H1 (cell line): ENCODE results near the gene PTRH1. TPM values are rescaled to one million over a fixed set of nuclear protein-coding genes. Genes with fewer than 3 reads are reported as not detected.

Experiments
- CTCF ChIA-PET: fragments of 300-600 bp; sonication (Branson Sonifier 250); formaldehyde crosslinking; loops from one replicate; lab custom pipeline; 2021; ENCODE audit not compliant: partially characterized antibody; lab: Charles Lee
- POLR2A ChIA-PET: fragments of 300-600 bp; sonication (Branson Sonifier 250); formaldehyde crosslinking; loops from one replicate; lab custom pipeline; 2021; ENCODE audit warnings: inconsistent platforms; ENCODE audit not compliant: partially characterized antibody; lab: Charles Lee
- DNase-seq, 2 experiments: peaks; one replicate each; pipeline versions ENCODE4 v3.0.0 to v3.0.0-alpha.2; 2010 to 2022; ENCODE audit warnings: low spot score in 2 of 2, low read depth in 1 of 2, mixed read lengths in 1 of 2
- FAIRE-seq: peaks from 2 replicates; lab custom pipeline; 2011; peaks lifted over from hg19 to GRCh38; lab: Jason Lieb, UNC
- H2AFZ ChIP-seq: 2 replicates; pipeline ENCODE4 v1.8.1; 2012; ENCODE audit warnings: low read length, inconsistent platforms
- H2AK5ac ChIP-seq: 2 replicates; pipeline ENCODE4 v1.6.1; 2013; ENCODE audit warnings: low read depth, low read length
- H2BK120ac ChIP-seq: replicated peaks from 2 replicates; pipeline ENCODE3; 2013; ENCODE audit warnings: low read depth, low read length, inconsistent platforms
- H2BK12ac ChIP-seq: 2 replicates; pipeline ENCODE4 v1.6.1; 2013; ENCODE audit warnings: low read depth, low read length
- H2BK15ac ChIP-seq: 2 replicates; pipeline ENCODE4 v1.6.1; 2013; ENCODE audit warnings: low read length
- H2BK20ac ChIP-seq: 2 replicates; pipeline ENCODE4 v1.6.1; 2013; ENCODE audit warnings: low read length
- H2BK5ac ChIP-seq: 2 replicates; pipeline ENCODE4 v1.6.1; 2013; ENCODE audit warnings: low read depth, low read length
- H3K14ac ChIP-seq: 2 replicates; pipeline ENCODE4 v1.6.1; 2013; ENCODE audit warnings: inconsistent platforms; ENCODE audit not compliant: insufficient read length
- H3K18ac ChIP-seq: 2 replicates; pipeline ENCODE4 v1.6.1; 2013; ENCODE audit warnings: low read length; ENCODE audit errors: extremely low read depth
- H3K23ac ChIP-seq: 2 replicates; pipeline ENCODE4 v1.6.1; 2013; ENCODE audit warnings: inconsistent platforms; ENCODE audit not compliant: insufficient read length
- H3K23me2 ChIP-seq: 2 replicates; pipeline ENCODE4 v1.6.1; 2013; ENCODE audit warnings: low read depth, low read length
- H3K27ac ChIP-seq: 2 replicates; pipeline ENCODE4 v1.6.1; 2011; ENCODE audit warnings: low read depth, low read length, inconsistent platforms
- H3K27me3 ChIP-seq, 4 experiments: replicated peaks in 1 of 4; 1 replicate in 1 of 4; 2 replicates in 3 of 4; pipeline versions ENCODE4 v1.6.1 to v1.8.1; 2011 to 2013; ENCODE audit warnings: low read length in 3 of 4, mild to moderate bottlenecking in 3 of 4, inconsistent platforms in 2 of 4, mixed read lengths in 2 of 4, moderate library complexity in 1 of 4; ENCODE audit not compliant: control insufficient read depth in 3 of 4, insufficient read depth in 3 of 4; ENCODE audit errors: extremely low read depth in 1 of 4
- H3K36me3 ChIP-seq, 4 experiments: 2 replicates each; pipeline versions ENCODE4 v1.6.1 to v1.8.1; 2011 to 2013; ENCODE audit warnings: mild to moderate bottlenecking in 4 of 4, low read length in 3 of 4, moderate library complexity in 2 of 4, control low read depth in 1 of 4, inconsistent platforms in 1 of 4; ENCODE audit not compliant: insufficient read depth in 4 of 4, control insufficient read depth in 2 of 4
- H3K4ac ChIP-seq: replicated peaks from 2 replicates; pipeline ENCODE3; 2013; ENCODE audit warnings: low read length, low read depth, mixed read lengths, inconsistent platforms; ENCODE audit not compliant: insufficient read length
- H3K4me1 ChIP-seq, 4 experiments: replicated peaks in 1 of 4; 1 replicate in 1 of 4; 2 replicates in 3 of 4; pipeline versions ENCODE4 v1.6.1 to v1.8.1; 2011 to 2013; ENCODE audit warnings: low read length in 3 of 4, inconsistent platforms in 2 of 4, mixed read lengths in 1 of 4; ENCODE audit not compliant: insufficient read depth in 4 of 4, control insufficient read depth in 3 of 4
- H3K4me2 ChIP-seq, 2 experiments: 2 replicates each; pipeline versions ENCODE4 v1.6.1 to v1.8.1; 2011 to 2013; ENCODE audit warnings: low read depth in 2 of 2, low read length in 2 of 2, control low read depth in 1 of 2, inconsistent platforms in 1 of 2, mild to moderate bottlenecking in 1 of 2; ENCODE audit not compliant: insufficient read depth in 1 of 2
- H3K4me3 ChIP-seq, 4 experiments: fragments of 200-600, 300-600 bp in 1 of 4; sonication (generic), shearing (Covaris generic), sonication (Bioruptor Twin) in 1 of 4; 2 replicates each; pipeline versions ENCODE4 v1.5.1 to v1.8.1; 2011 to 2016; ENCODE audit warnings: low read length in 4 of 4, low read depth in 3 of 4, control low read depth in 2 of 4, inconsistent platforms in 2 of 4, mild to moderate bottlenecking in 2 of 4, mixed read lengths in 1 of 4, moderate library complexity in 1 of 4; ENCODE audit not compliant: insufficient read depth in 2 of 4; ENCODE audit errors: extremely low read depth in 1 of 4
- H3K56ac ChIP-seq: replicated peaks from 2 replicates; pipeline ENCODE3; 2013; ENCODE audit warnings: low read depth, mild to moderate bottlenecking, mixed read lengths, low read length, inconsistent platforms; ENCODE audit not compliant: insufficient read length
- H3K79me1 ChIP-seq: 2 replicates; pipeline ENCODE4 v1.6.1; 2013; ENCODE audit warnings: low read depth, low read length, control low read depth
- H3K79me2 ChIP-seq, 2 experiments: 2 replicates each; pipeline versions ENCODE4 v1.6.1 to v1.8.1; 2012 to 2013; ENCODE audit warnings: low read length in 2 of 2, mild to moderate bottlenecking in 2 of 2, inconsistent platforms in 1 of 2; ENCODE audit not compliant: insufficient read depth in 2 of 2, control insufficient read depth in 1 of 2
- H3K9ac ChIP-seq, 4 experiments: replicated peaks in 1 of 4; 1 replicate in 1 of 4; 2 replicates in 3 of 4; pipeline versions ENCODE4 v1.6.1 to v1.8.1; 2011 to 2013; ENCODE audit warnings: low read depth in 3 of 4, low read length in 3 of 4, control low read depth in 2 of 4, mild to moderate bottlenecking in 2 of 4, moderate library complexity in 2 of 4, inconsistent platforms in 1 of 4; ENCODE audit errors: extremely low read depth in 1 of 4
- H3K9me3 ChIP-seq, 2 experiments: 2 replicates each; pipeline versions ENCODE4 v1.6.1 to v1.8.1; 2012 to 2013; ENCODE audit warnings: mild to moderate bottlenecking in 2 of 2, moderate library complexity in 2 of 2, control low read depth in 1 of 2, inconsistent platforms in 1 of 2, low read depth in 1 of 2, low read length in 1 of 2, mixed read lengths in 1 of 2; ENCODE audit not compliant: insufficient read depth in 2 of 2
- H4K20me1 ChIP-seq, 2 experiments: replicated peaks in 1 of 2; 2 replicates each; pipeline versions ENCODE3 to v1.8.1; 2011 to 2013; ENCODE audit warnings: inconsistent platforms in 2 of 2, low read length in 2 of 2, mild to moderate bottlenecking in 1 of 2; ENCODE audit not compliant: insufficient read depth in 2 of 2, control insufficient read depth in 1 of 2
- H4K5ac ChIP-seq: 2 replicates; pipeline ENCODE4 v1.6.1; 2013; ENCODE audit warnings: low read length, low read depth, mixed read lengths, inconsistent platforms; ENCODE audit not compliant: insufficient read length
- H4K8ac ChIP-seq: 2 replicates; pipeline ENCODE4 v1.8.0; 2013; ENCODE audit warnings: mild to moderate bottlenecking, moderate library complexity, low read length, inconsistent platforms; ENCODE audit not compliant: insufficient read depth; ENCODE audit errors: extremely low read depth
- H4K91ac ChIP-seq: replicated peaks from 2 replicates; pipeline ENCODE3; 2013; ENCODE audit warnings: low read length, mixed read lengths, inconsistent platforms; ENCODE audit not compliant: insufficient read length
- CHD2 ChIP-seq: IDR thresholded peaks from 2 replicates; pipeline ENCODE4 v1.6.1; 2012; ENCODE audit warnings: low read length, improper control_type of control experiment
- RAD21 ChIP-seq, 2 experiments: IDR thresholded peaks in 1 of 2; conservative IDR thresholded peaks in 1 of 2; 2 replicates each; pipeline ENCODE4 v1.6.1; 2011; ENCODE audit warnings: low read depth in 2 of 2, low read length in 2 of 2, improper control_type of control experiment in 1 of 2, inconsistent platforms in 1 of 2, mild to moderate bottlenecking in 1 of 2, moderate library complexity in 1 of 2
- SIN3A ChIP-seq, 2 experiments: IDR thresholded peaks in 1 of 2; conservative IDR thresholded peaks in 1 of 2; 2 replicates each; pipeline ENCODE4 v1.6.1; 2011 to 2012; ENCODE audit warnings: low read length in 2 of 2, improper control_type of control experiment in 1 of 2, low read depth in 1 of 2, mild to moderate bottlenecking in 1 of 2
- TCF12 ChIP-seq: IDR thresholded peaks from 2 replicates; pipeline ENCODE4 v1.6.1; 2011; ENCODE audit warnings: low read depth, mild to moderate bottlenecking, low read length
- WGBS, 2 experiments: shearing (Covaris generic) in 1 of 2; methylation state at CpG; one replicate each; pipeline versions ENCODE4 v1.1.6 to v1.1.7; 2013 to 2015; ENCODE audit warnings: low lambda C conversion rate in 2 of 2, mixed read lengths in 2 of 2, inconsistent platforms in 1 of 2, low coverage in 1 of 2, missing lambda C conversion rate in 1 of 2; ENCODE audit not compliant: insufficient replicate concordance in 2 of 2, insufficient coverage in 1 of 2, insufficient read length in 1 of 2; ENCODE audit errors: extremely low coverage in 1 of 2, missing lambda C conversion rate in 1 of 2; 5-methylcytosine and 5-hydroxymethylcytosine counted together
- polyA plus RNA-seq, 7 experiments: library from polyadenylated mRNA; depleted of rRNA in 3 of 7; stranded (reverse) in 5 of 7; unstranded in 2 of 7; fragments of >200 nt in 5 of 7; fragments of 200-250 nt in 2 of 7; gene quantifications; 1 replicate in 5 of 7; 2 replicates in 1 of 7; 4 replicates in 1 of 7; pipeline versions ENCODE4 v1.2.1 to v1.2.3, GENCODE V29; 2011 to 2013; ENCODE audit warnings: missing spikeins in 2 of 7, mixed read lengths in 2 of 7
- total RNA-seq: library from RNA; stranded (reverse); fragmentation: NEBNext Ultra II Directional; extraction: Animal tissue kit (Norgen Biotek cat#: 25700); gene quantifications from 2 replicates; pipeline ENCODE4 v1.2.1, GENCODE V29; 2021

Gene PTRH1
- total and polyA plus RNA-seq, 2 of the 8 experiments (the other 6 are each of a cell fraction or from before 2014, with no cell fraction given) = 11.1 to 19.8 TPM

GRCh38 chr9:127667906-127668305 lies 47.6 kb downstream of the PTRH1 start:
- Histone ChIP-seq H3K27me3 (no peaks in the 10 kb centered on the region), H2AFZ (no peak overlapping the region), H2BK20ac (no peak overlapping the region), H3K27ac (no peak overlapping the region), H4K5ac (no peak overlapping the region), H3K56ac (no peak overlapping the region), H3K4ac (no peak overlapping the region), H2BK5ac (no peak overlapping the region), H2AK5ac (no peak overlapping the region), H3K79me2 (no peaks in the 10 kb centered on the region), H2BK12ac (no peak overlapping the region), H3K14ac (no peak overlapping the region), H3K4me2 (no peak overlapping the region), H2BK120ac (no peak overlapping the region), H3K18ac (no peak overlapping the region), H2BK15ac (no peak overlapping the region), H4K8ac (no peak overlapping the region), H3K36me3 (peaks cover 0 to 23% (median 18%) of the 10 kb centered on the region in 4 experiments; a peak in 7 of 8 replicates), H3K9ac (no peak overlapping the region; a peak in 1 of 7 replicates), H4K20me1 (peaks cover 0 to 3% of the 10 kb centered on the region in 2 experiments), H3K79me1 (no peaks in the 10 kb centered on the region; the same call in 1 of the 2 replicates), H4K91ac (no peak overlapping the region), H3K23ac (no peak overlapping the region), H3K9me3 (no peaks in the 10 kb centered on the region), H3K23me2 (no peaks in the 10 kb centered on the region), H3K4me1 (no peaks in the 10 kb centered on the region), H3K4me3 (no peak overlapping the region)
- 94% methylated on average over 18 of the region's 18 CpGs; no CpG with 5 or more reads in 1 of the 2 experiments for WGBS, 2 experiments
- CTCF ChIA-PET = interaction anchor here (0.6 to 2.3 kb wide), 11 partner anchors 8 to 78 kb away, joined by 3 to 10 read pairs (median 4); partner anchors contain the start of genes CFAP157 and TOR2A
- DNase-seq (no peak), FAIRE-seq (no peak)
- POLR2A ChIA-PET = interaction anchor here (1.0 kb wide), 1 partner anchor 216 kb away, joined by 3 read pairs; the partner anchor contains the start of gene LRSAM1
- TF ChIP-seq SIN3A (conservative IDR thresholded peaks at IDR 0.05 in 1 of 2, IDR thresholded peaks at IDR 0.05 in 1 of 2; ENCODE audit: low read depth in 1 of 2, low read length in 2 of 2) = no peak
- no peak for TF ChIP-seq CHD2
- no peak for TF ChIP-seq RAD21 (IDR thresholded peaks at IDR 0.05 in 1 of 2, conservative IDR thresholded peaks at IDR 0.05 in 1 of 2; ENCODE audit: low read depth in 2 of 2, low read length in 2 of 2)
- TF ChIP-seq TCF12 = no peak
